IMR-90 (cell line): Measurements from ENCODE around the gene MDM4.

Experiments used
- BHLHE40 ChIP-seq: fragments of 150-350 bp; IDR thresholded peaks from 2 replicates; pipeline ENCODE4 v1.6.1; 2016; ENCODE audit warnings: mild to moderate bottlenecking, low read depth, low read length
- CTCF ChIP-seq: conservative IDR thresholded peaks from 2 replicates; pipeline ENCODE4 v1.5.1; 2012; ENCODE audit warnings: mild to moderate bottlenecking, low read depth, low read length, improper control_type of control experiment
- NFE2L2 ChIP-seq: fragments of 150-350 bp; IDR thresholded peaks from 2 replicates; pipeline ENCODE4 v1.6.1; 2016; ENCODE audit warnings: low read depth, mild to moderate bottlenecking, low read length
- POLR2A ChIP-seq: IDR thresholded peaks from 2 replicates; pipeline ENCODE4 v1.6.1; 2012; ENCODE audit warnings: mild to moderate bottlenecking, low read depth, low read length
- RCOR1 ChIP-seq: IDR thresholded peaks from 2 replicates; pipeline ENCODE4 v1.6.1; 2012; ENCODE audit warnings: mild to moderate bottlenecking, low read length, improper control_type of control experiment; ENCODE audit not compliant: insufficient replicate concordance
- RFX5 ChIP-seq: IDR thresholded peaks from 2 replicates; pipeline ENCODE4 v1.8.0; 2012; ENCODE audit warnings: low read depth, mild to moderate bottlenecking, low read length, moderate library complexity
- USF2 ChIP-seq: fragments of 150-350 bp; IDR thresholded peaks from 2 replicates; pipeline ENCODE4 v1.6.1; 2017; ENCODE audit warnings: mild to moderate bottlenecking, antibody characterized with exemption, low read length, low read depth

GRCh38 chr1:204600203-204600602, 84.0 kb downstream of the MDM4 start:
- TF ChIP-seq USF2, result no peak
- TF ChIP-seq CTCF, result no peak
- TF ChIP-seq NFE2L2, result no peak
- no peak for TF ChIP-seq RCOR1
- no peak for TF ChIP-seq POLR2A
- no peak for TF ChIP-seq RFX5
- TF ChIP-seq BHLHE40, result no peak
